D721Med (cell line): ENCODE data around the gene TENM4.
A peak's percentile ranks its signal among the peaks of the same experiment; 100 is the strongest.

Experiments
- DNase-seq: peaks from one replicate; pipeline ENCODE4 v3.0.0; 2011; ENCODE audit warnings: low spot score; ENCODE audit not compliant: insufficient read length
- FAIRE-seq: peaks from 2 replicates; lab custom pipeline; 2011; peaks lifted over from hg19 to GRCh38; lab: Jason Lieb, UNC
- CTCF ChIP-seq: IDR thresholded peaks from 2 replicates; pipeline ENCODE4 v1.5.1; 2012; ENCODE audit warnings: mild to moderate bottlenecking, control low read depth; ENCODE audit not compliant: insufficient read depth; ENCODE audit errors: missing control alignments

Gene TENM4

GRCh38 chr11:78798663-78799062 lies 642.2 kb downstream of the TENM4 start:
- DNase-seq (peak; percentile 27), FAIRE-seq (no peak)
- peak; percentile 85 for TF ChIP-seq CTCF

- no peak for TF ChIP-seq CTCF
- FAIRE-seq (no peak), DNase-seq (no peak)
Measured at GRCh38 chr11:78797559-78797958, 643.3 kb downstream of the TENM4 start.

GRCh38 chr11:78796956-78797355 lies 643.9 kb downstream of the TENM4 start:
- no peak for TF ChIP-seq CTCF
- FAIRE-seq (no peak), DNase-seq (no peak)

GRCh38 chr11:78795621-78796261 lies 645.1 kb downstream of the TENM4 start:
- DNase-seq: no peak
- no peak for FAIRE-seq

GRCh38 chr11:78791964-78792363 lies 648.9 kb downstream of the TENM4 start:
- FAIRE-seq (no peak), DNase-seq (no peak)
- TF ChIP-seq CTCF: no peak

More at GRCh38 chr11:78795621-78796261, 645.1 kb downstream of the TENM4 start:
- no peak for TF ChIP-seq CTCF

GRCh38 chr11:78791254-78791653 lies 649.6 kb downstream of the TENM4 start:
- FAIRE-seq (no peak), DNase-seq (no peak)
- no peak for TF ChIP-seq CTCF

GRCh38 chr11:78790784-78791183 lies 650.0 kb downstream of the TENM4 start:
- TF ChIP-seq CTCF: no peak
- DNase-seq: no peak
- FAIRE-seq: no peak
